OCI-LY1 (cell line): ENCODE measurements around the gene NPIPB2.

Experiments used
- EZH2 ChIP-seq: fragments of 200-600 bp; sonication (generic), shearing (Covaris generic); IDR thresholded peaks from 2 replicates; pipeline ENCODE4 v1.8.0; 2017; ENCODE audit warnings: borderline replicate concordance, mixed run types, mild to moderate bottlenecking, antibody characterized with exemption, low read length, moderate library complexity, mixed read lengths
- TF ChIP-seq, protein P1 (sequence below): fragments of 200-600 bp; sonication (generic), shearing (Covaris generic); IDR thresholded peaks from 2 replicates; pipeline ENCODE4 v1.5.1; 2017; ENCODE audit warnings: mild to moderate bottlenecking, antibody characterized with exemption, low read length, moderate library complexity, mixed read lengths

DNA sequence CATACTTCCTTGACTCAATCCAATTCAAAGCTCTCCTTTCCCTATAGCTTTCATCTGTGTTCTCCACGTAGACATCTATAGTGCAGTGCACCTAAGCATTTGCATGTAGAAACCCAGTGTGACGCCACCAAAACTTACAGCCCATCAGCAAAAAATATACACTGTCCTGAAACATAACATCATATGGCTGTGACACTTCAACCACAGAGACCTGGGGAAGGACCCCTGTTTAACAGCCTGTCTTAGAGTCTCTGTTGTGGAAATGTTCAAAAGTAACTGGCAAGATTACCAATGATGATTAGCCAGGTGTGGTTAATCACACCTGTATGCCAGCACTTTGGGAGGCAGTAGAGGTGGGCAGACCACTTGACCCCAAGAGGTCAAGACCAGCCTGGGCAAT is 48.3 kb downstream of the NPIPB2 start:
- TF ChIP-seq EZH2 = no peak
- TF ChIP-seq, protein P1, sequence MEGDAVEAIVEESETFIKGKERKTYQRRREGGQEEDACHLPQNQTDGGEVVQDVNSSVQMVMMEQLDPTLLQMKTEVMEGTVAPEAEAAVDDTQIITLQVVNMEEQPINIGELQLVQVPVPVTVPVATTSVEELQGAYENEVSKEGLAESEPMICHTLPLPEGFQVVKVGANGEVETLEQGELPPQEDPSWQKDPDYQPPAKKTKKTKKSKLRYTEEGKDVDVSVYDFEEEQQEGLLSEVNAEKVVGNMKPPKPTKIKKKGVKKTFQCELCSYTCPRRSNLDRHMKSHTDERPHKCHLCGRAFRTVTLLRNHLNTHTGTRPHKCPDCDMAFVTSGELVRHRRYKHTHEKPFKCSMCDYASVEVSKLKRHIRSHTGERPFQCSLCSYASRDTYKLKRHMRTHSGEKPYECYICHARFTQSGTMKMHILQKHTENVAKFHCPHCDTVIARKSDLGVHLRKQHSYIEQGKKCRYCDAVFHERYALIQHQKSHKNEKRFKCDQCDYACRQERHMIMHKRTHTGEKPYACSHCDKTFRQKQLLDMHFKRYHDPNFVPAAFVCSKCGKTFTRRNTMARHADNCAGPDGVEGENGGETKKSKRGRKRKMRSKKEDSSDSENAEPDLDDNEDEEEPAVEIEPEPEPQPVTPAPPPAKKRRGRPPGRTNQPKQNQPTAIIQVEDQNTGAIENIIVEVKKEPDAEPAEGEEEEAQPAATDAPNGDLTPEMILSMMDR = no peak
